Suprapubic skin (tissue), 4 donors: ENCODE data around the gene VSX2. TPM values are rescaled to one million over a fixed set of nuclear protein-coding genes. Genes with fewer than 3 reads are reported as not detected.

ENCODE experiments used
- DNase-seq, 2 donors: peaks; one replicate each; pipeline ENCODE4 v3.0.0-alpha.2; 2019; ENCODE audit warnings: low spot score in 2 of 2
- H3K27ac ChIP-seq: fragments of 200-600 bp; sonication (generic); one replicate; pipeline ENCODE4 v1.5.1; 2019
- H3K27me3 ChIP-seq: fragments of 200-600 bp; sonication (generic); one replicate; pipeline ENCODE4 v1.5.1; 2019
- H3K36me3 ChIP-seq: fragments of 200-600 bp; sonication (generic); one replicate; pipeline ENCODE4 v1.5.1; 2019
- H3K4me1 ChIP-seq: fragments of 200-600 bp; sonication (generic); one replicate; pipeline ENCODE4 v1.5.1; 2019
- H3K4me3 ChIP-seq: fragments of 200-600 bp; sonication (generic); one replicate; pipeline ENCODE4 v1.5.1; 2019; ENCODE audit warnings: mild to moderate bottlenecking
- H3K9me3 ChIP-seq: fragments of 200-600 bp; sonication (generic); one replicate; pipeline ENCODE4 v1.5.1; 2019
- EP300 ChIP-seq: sonication (generic); formaldehyde crosslinking; IDR thresholded peaks from one replicate; pipeline ENCODE4 v1.6.1; 2017; ENCODE audit warnings: antibody characterized with exemption
- POLR2A ChIP-seq, 2 donors: fragments of 450-650 bp; IDR thresholded peaks; one replicate each; pipeline ENCODE4 v1.6.1; 2017; ENCODE audit warnings: antibody characterized with exemption in 2 of 2, mild to moderate bottlenecking in 2 of 2, moderate library complexity in 2 of 2
- POLR2AphosphoS5 ChIP-seq, 3 donors: sonication (generic); formaldehyde crosslinking; IDR thresholded peaks; one replicate each; pipeline ENCODE4 v1.6.1; 2017; ENCODE audit warnings: antibody characterized with exemption in 3 of 3
- WGBS: methylation state at CpG from one replicate; pipeline ENCODE4 v1.1.5; 2018; 5-methylcytosine and 5-hydroxymethylcytosine counted together
- total RNA-seq, 4 donors: library from RNA; depleted of rRNA; stranded (reverse); fragments of >200 nt; gene quantifications; one replicate each; pipeline ENCODE4 v1.1.0, GENCODE V29; 2016
- TF ChIP-seq, protein P1 (sequence below), 2 donors: fragments of 200-600 bp in 1 of 2; fragments of 450-650 bp in 1 of 2; sonication (generic) in 1 of 2; IDR thresholded peaks; one replicate each; pipeline ENCODE4 v1.5.1; 2016 to 2019; ENCODE audit warnings: antibody characterized with exemption in 2 of 2, mild to moderate bottlenecking in 1 of 2, moderate library complexity in 1 of 2

Gene VSX2
- total RNA-seq, 4 donors from 2014 or later = not detected

DNA sequence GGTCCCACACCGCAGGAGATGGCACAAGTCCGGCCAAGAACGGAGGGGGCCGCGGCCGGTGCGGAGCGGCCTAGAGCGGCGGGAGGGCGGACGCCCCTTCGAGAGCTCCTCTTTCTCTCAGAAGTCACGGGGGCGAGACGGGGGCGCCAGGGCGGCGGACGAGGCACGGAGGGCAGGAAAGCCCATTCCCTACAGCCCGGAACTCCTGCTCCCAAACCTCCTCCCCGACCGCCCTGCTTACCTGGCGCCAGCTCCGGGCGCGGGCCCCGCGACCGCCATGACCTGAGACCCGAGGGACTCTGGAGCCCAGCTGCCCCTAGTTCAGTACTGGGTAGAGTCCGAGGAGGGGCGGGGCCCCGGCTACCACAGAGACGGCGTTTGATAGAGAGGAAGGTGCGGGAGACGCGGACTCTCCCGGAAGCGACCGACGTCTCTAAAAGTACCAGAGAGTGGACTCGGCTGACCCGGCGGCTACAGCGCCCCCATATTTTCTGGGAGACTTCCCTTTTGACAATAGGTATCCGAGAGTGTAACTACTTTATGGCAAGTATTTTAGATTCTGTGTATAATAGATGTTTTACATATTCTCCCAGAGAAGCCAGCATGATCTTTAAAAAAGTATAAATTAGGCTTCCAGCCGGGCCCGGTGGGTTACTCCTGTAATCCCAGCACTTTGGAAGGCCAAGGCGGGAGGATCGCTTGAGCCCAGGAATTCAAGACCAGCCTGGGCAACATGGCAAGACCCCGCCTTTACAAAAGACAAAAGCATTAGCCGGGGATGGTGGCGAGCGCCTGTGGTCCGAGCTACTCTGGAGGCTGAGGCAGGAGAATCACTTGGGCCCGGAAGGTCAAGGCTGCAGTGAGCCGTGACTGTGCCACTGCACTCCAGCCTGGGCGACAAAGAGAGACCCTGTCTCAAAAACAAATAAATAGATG, 63.7 kb downstream of the VSX2 start, which contains the start of gene ABCD4:
Gene ABCD4, minus strand, starts transcription at position 301 of the 936 bp plus-strand sequence. Its CDS starts 22 bp downstream, at position 279.
- peak within 1 kb of the TSS; percentile 59 for H3K4me3 ChIP-seq
- peak; percentile 96 to 98 for DNase-seq
- peaks cover 10% of the 10 kb centered on the region for H3K36me3 ChIP-seq
- no peaks in the 10 kb centered on the region for H3K27me3 ChIP-seq
- H3K4me1 ChIP-seq = peaks cover 33% of the 10 kb centered on the region
- WGBS = 12% methylated on average over 43 of the region's 61 CpGs
- TF ChIP-seq POLR2AphosphoS5 (IDR thresholded peaks at IDR 0.05) (peak in 1 of 3 donors; percentile 4), EP300 (no peak), POLR2A (IDR thresholded peaks at IDR 0.05) (peak; percentile 34 to 68)
- TF ChIP-seq, protein P1, sequence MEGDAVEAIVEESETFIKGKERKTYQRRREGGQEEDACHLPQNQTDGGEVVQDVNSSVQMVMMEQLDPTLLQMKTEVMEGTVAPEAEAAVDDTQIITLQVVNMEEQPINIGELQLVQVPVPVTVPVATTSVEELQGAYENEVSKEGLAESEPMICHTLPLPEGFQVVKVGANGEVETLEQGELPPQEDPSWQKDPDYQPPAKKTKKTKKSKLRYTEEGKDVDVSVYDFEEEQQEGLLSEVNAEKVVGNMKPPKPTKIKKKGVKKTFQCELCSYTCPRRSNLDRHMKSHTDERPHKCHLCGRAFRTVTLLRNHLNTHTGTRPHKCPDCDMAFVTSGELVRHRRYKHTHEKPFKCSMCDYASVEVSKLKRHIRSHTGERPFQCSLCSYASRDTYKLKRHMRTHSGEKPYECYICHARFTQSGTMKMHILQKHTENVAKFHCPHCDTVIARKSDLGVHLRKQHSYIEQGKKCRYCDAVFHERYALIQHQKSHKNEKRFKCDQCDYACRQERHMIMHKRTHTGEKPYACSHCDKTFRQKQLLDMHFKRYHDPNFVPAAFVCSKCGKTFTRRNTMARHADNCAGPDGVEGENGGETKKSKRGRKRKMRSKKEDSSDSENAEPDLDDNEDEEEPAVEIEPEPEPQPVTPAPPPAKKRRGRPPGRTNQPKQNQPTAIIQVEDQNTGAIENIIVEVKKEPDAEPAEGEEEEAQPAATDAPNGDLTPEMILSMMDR (IDR thresholded peaks at IDR 0.05) = peak in 1 of 2 donors; percentile 41
- H3K27ac ChIP-seq = peak within 1 kb of the TSS; percentile 83
- H3K9me3 ChIP-seq = no peaks in the 10 kb centered on the region

GRCh38 chr14:74308695-74309094, 69.4 kb downstream of the VSX2 start:
- Histone ChIP-seq H3K27ac (no peak overlapping the region), H3K4me3 (no peak overlapping the region), H3K4me1 (no peaks in the 10 kb centered on the region), H3K36me3 (no peaks in the 10 kb centered on the region), H3K27me3 (no peaks in the 10 kb centered on the region), H3K9me3 (no peaks in the 10 kb centered on the region)
- WGBS = 90% methylated on average over 5 of the region's 5 CpGs
- no peak for DNase-seq
- TF ChIP-seq, protein P1 (IDR thresholded peaks at IDR 0.05) = no peak
- TF ChIP-seq POLR2AphosphoS5 (IDR thresholded peaks at IDR 0.05) (no peak), POLR2A (IDR thresholded peaks at IDR 0.05) (no peak), EP300 (no peak)

- Histone ChIP-seq H3K4me3 (no peak overlapping the region), H3K36me3 (no peaks in the 10 kb centered on the region), H3K4me1 (no peaks in the 10 kb centered on the region), H3K9me3 (no peaks in the 10 kb centered on the region), H3K27me3 (no peaks in the 10 kb centered on the region), H3K27ac (no peak overlapping the region)
- DNase-seq = no peak
- TF ChIP-seq POLR2A (IDR thresholded peaks at IDR 0.05) = no peak
- TF ChIP-seq EP300 = no peak
- TF ChIP-seq POLR2AphosphoS5 (IDR thresholded peaks at IDR 0.05) = no peak
- TF ChIP-seq, protein P1 (IDR thresholded peaks at IDR 0.05) = no peak
- WGBS = 86% methylated on average over 8 of the region's 8 CpGs
Measured at GRCh38 chr14:74309125-74310022, 70.1 kb downstream of the VSX2 start.

- no peaks in the 10 kb centered on the region for H3K27me3 ChIP-seq
- no peak for DNase-seq
- no peaks in the 10 kb centered on the region for H3K36me3 ChIP-seq
Measured at GRCh38 chr14:74312161-74312560, 72.9 kb downstream of the VSX2 start.

More at GRCh38 chr14:74312161-74312560, 72.9 kb downstream of the VSX2 start:
- TF ChIP-seq EP300 (no peak), POLR2A (IDR thresholded peaks at IDR 0.05) (no peak), POLR2AphosphoS5 (IDR thresholded peaks at IDR 0.05) (no peak)
- TF ChIP-seq, protein P1 (IDR thresholded peaks at IDR 0.05) = no peak
- Histone ChIP-seq H3K9me3 (no peaks in the 10 kb centered on the region), H3K4me1 (no peaks in the 10 kb centered on the region), H3K27ac (no peak overlapping the region), H3K4me3 (no peak overlapping the region)
- 85% methylated on average over 2 of the region's 2 CpGs for WGBS

Other genes with a start within 250 kb of the VSX2 start
- gene ENTPD5, start 220.2 kb upstream of the VSX2 start, total RNA-seq = 10 to 100 TPM in 3 of 4 donors, 1 to 10 TPM in 1; 9.2 to 18.4 (median 11.6) TPM
- 1 to 10 TPM; 2.4 to 5.3 (median 3.9) TPM for gene BBOF1, start 220.1 kb upstream of the VSX2 start, total RNA-seq
- 10 to 100 TPM; 14.7 to 25.7 (median 22.0) TPM for gene ALDH6A1, start 155.0 kb upstream of the VSX2 start, total RNA-seq
- 1 to 10 TPM; 3.9 to 7.4 (median 5.2) TPM for gene LIN52, start 154.5 kb upstream of the VSX2 start, total RNA-seq
- 10 to 100 TPM; 22.2 to 87.5 (median 43.5) TPM for gene ABCD4, start 63.5 kb downstream of the VSX2 start, total RNA-seq
- gene VRTN, start 109.0 kb downstream of the VSX2 start, total RNA-seq = under 1 TPM in 2 of 4 donors, not detected in 2; 0.17 to 0.21 TPM
- gene SYNDIG1L, start 186.8 kb downstream of the VSX2 start, total RNA-seq = under 1 TPM in 3 of 4 donors, not detected in 1; 0.21 to 0.91 (median 0.32) TPM